Gastrocnemius medialis (tissue), 4 donors: Measurements from ENCODE around the gene GRIK2.

Source experiments
- POLR2A ChIP-seq, 2 donors: fragments of 450-650 bp; IDR thresholded peaks; one replicate each; pipeline ENCODE4 v1.6.1; 2017; ENCODE audit warnings: antibody characterized with exemption in 2 of 2, mild to moderate bottlenecking in 2 of 2, moderate library complexity in 2 of 2
- TF ChIP-seq, protein P1 (sequence below), 5 experiments: fragments of 450-650 bp in 3 of 5; fragments of 200-600 bp in 2 of 5; sonication (generic) in 2 of 5; IDR thresholded peaks in 4 of 5; conservative IDR thresholded peaks in 1 of 5; 1 replicate in 4 of 5; 2 replicates in 1 of 5; pipeline ENCODE4 v1.5.1; 2016 to 2019; ENCODE audit warnings: antibody characterized with exemption in 5 of 5, mild to moderate bottlenecking in 3 of 5, moderate library complexity in 3 of 5

DNA sequence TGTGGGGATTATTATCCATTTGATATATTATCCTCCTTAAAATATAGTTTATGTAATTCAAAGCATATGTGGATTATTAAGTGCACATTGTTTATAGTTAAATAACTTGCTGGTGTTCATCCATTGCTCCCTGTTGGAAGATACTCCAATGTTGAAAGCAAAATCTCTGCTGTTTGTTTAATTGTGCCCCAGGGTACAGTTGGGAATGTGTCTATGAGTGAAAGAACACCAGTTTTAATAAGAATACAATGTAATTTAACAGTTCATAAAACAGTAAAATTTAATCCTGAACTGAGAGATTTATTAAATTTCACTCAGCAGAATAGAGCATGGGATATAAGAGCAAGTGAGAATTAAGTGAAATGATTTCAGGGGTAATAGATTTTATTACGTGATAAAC is 364.9 kb downstream of the GRIK2 start:
- TF ChIP-seq, protein P1, sequence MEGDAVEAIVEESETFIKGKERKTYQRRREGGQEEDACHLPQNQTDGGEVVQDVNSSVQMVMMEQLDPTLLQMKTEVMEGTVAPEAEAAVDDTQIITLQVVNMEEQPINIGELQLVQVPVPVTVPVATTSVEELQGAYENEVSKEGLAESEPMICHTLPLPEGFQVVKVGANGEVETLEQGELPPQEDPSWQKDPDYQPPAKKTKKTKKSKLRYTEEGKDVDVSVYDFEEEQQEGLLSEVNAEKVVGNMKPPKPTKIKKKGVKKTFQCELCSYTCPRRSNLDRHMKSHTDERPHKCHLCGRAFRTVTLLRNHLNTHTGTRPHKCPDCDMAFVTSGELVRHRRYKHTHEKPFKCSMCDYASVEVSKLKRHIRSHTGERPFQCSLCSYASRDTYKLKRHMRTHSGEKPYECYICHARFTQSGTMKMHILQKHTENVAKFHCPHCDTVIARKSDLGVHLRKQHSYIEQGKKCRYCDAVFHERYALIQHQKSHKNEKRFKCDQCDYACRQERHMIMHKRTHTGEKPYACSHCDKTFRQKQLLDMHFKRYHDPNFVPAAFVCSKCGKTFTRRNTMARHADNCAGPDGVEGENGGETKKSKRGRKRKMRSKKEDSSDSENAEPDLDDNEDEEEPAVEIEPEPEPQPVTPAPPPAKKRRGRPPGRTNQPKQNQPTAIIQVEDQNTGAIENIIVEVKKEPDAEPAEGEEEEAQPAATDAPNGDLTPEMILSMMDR (IDR thresholded peaks at IDR 0.05 in 4 of 5, conservative IDR thresholded peaks at IDR 0.05 in 1 of 5) = no peak
- TF ChIP-seq POLR2A (IDR thresholded peaks at IDR 0.05) = no peak
